Cardiac muscle cell (in vitro differentiated cells and primary cell): Measurements from ENCODE around the gene FOXL3. TPM values are rescaled to one million over a fixed set of nuclear protein-coding genes. Genes with fewer than 3 reads are reported as not detected.

Source experiments
- DNase-seq, 2 donors: peaks; one replicate each; pipeline versions ENCODE4 v3.0.0 to v3.0.0-alpha.2; 2010 to 2017; ENCODE audit warnings: low read depth in 1 of 2, low spot score in 1 of 2
- H3K27ac ChIP-seq: fragments of 200-600 bp; sonication (generic); 2 replicates; pipeline ENCODE4 v1.5.1; 2016
- H3K27me3 ChIP-seq: fragments of 200-600 bp; sonication (generic); 2 replicates; pipeline ENCODE4 v1.6.0; 2016; ENCODE audit warnings: control low read depth
- H3K36me3 ChIP-seq: fragments of 200-600 bp; sonication (generic); 2 replicates; pipeline ENCODE4 v1.5.1; 2016; ENCODE audit warnings: control low read depth
- H3K4me1 ChIP-seq: fragments of 200-600 bp; sonication (generic); 2 replicates; pipeline ENCODE4 v1.8.1; 2017; ENCODE audit warnings: low read depth, mild to moderate bottlenecking, mixed run types
- H3K4me3 ChIP-seq: fragments of 200-600 bp; sonication (generic); 2 replicates; pipeline ENCODE4 v1.5.1; 2016; ENCODE audit warnings: mild to moderate bottlenecking
- H3K9me3 ChIP-seq: fragments of 200-600 bp; sonication (generic); 2 replicates; pipeline ENCODE4 v1.5.1; 2017; ENCODE audit warnings: low read depth, mild to moderate bottlenecking, control low read depth
- CTCF ChIP-seq: IDR thresholded peaks from 2 replicates; pipeline ENCODE4 v1.5.1; 2012; ENCODE audit warnings: low read depth, mild to moderate bottlenecking, low read length
- polyA plus RNA-seq: library from polyadenylated mRNA; unstranded; fragments of >200 nt; fragmentation: Nextera tagmentation; extraction: Ambion mirVana; gene quantifications from 2 replicates; pipeline ENCODE4 v1.2.1, GENCODE V29; 2016
- total RNA-seq: library from RNA; depleted of rRNA; stranded (reverse); fragments of >200 nt; gene quantifications from 2 replicates; pipeline ENCODE4 v1.2.3, GENCODE V29; 2016

The FOXL3 gene
- total and polyA plus RNA-seq, 2 experiments from 2014 or later, result not detected

GRCh38 chr7:299169-299568 is 9.2 kb downstream of the FOXL3 start:
- TF ChIP-seq CTCF, result no peak
- Histone ChIP-seq H3K36me3 (no peaks in the 10 kb centered on the region), H3K4me3 (no peak overlapping the region), H3K9me3 (no peaks in the 10 kb centered on the region), H3K27me3 (peaks cover 17% of the 10 kb centered on the region), H3K4me1 (no peaks in the 10 kb centered on the region), H3K27ac (no peak overlapping the region)
- no peak for DNase-seq

- DNase-seq, result no peak
- Histone ChIP-seq H3K27ac (no peak overlapping the region), H3K4me1 (no peaks in the 10 kb centered on the region), H3K4me3 (no peak overlapping the region), H3K36me3 (no peaks in the 10 kb centered on the region), H3K27me3 (peaks cover 12% of the 10 kb centered on the region), H3K9me3 (no peaks in the 10 kb centered on the region)
- no peak for TF ChIP-seq CTCF
Observed at GRCh38 chr7:299628-300027, 9.7 kb downstream of the FOXL3 start.

GRCh38 chr7:300048-300447 is 10.1 kb downstream of the FOXL3 start:
- Histone ChIP-seq H3K9me3 (no peaks in the 10 kb centered on the region), H3K36me3 (no peaks in the 10 kb centered on the region), H3K27ac (no peak overlapping the region), H3K27me3 (peaks cover 8% of the 10 kb centered on the region), H3K4me1 (no peaks in the 10 kb centered on the region), H3K4me3 (no peak overlapping the region)
- no peak for TF ChIP-seq CTCF
- no peak for DNase-seq

- no peak for TF ChIP-seq CTCF
- DNase-seq, result no peak
- no peak overlapping the region for H3K27ac ChIP-seq
Observed at GRCh38 chr7:300546-301290, 10.7 kb downstream of the FOXL3 start.

GRCh38 chr7:301291-302053 is 11.5 kb downstream of the FOXL3 start:
- DNase-seq, result no peak
- no peak for TF ChIP-seq CTCF
- H3K9me3 ChIP-seq, result no peaks in the 10 kb centered on the region
- no peak overlapping the region for H3K27ac ChIP-seq
- no peaks in the 10 kb centered on the region for H3K4me1 ChIP-seq
- H3K36me3 ChIP-seq, result no peaks in the 10 kb centered on the region
- H3K27me3 ChIP-seq, result peaks cover 2% of the 10 kb centered on the region
- H3K4me3 ChIP-seq, result no peak overlapping the region

More at GRCh38 chr7:300546-301290, 10.7 kb downstream of the FOXL3 start:
- Histone ChIP-seq H3K4me3 (no peak overlapping the region), H3K27me3 (peaks cover 3% of the 10 kb centered on the region), H3K36me3 (no peaks in the 10 kb centered on the region), H3K4me1 (no peaks in the 10 kb centered on the region), H3K9me3 (no peaks in the 10 kb centered on the region)
